Measurements from ENCODE around the gene TMX3.

DNA sequence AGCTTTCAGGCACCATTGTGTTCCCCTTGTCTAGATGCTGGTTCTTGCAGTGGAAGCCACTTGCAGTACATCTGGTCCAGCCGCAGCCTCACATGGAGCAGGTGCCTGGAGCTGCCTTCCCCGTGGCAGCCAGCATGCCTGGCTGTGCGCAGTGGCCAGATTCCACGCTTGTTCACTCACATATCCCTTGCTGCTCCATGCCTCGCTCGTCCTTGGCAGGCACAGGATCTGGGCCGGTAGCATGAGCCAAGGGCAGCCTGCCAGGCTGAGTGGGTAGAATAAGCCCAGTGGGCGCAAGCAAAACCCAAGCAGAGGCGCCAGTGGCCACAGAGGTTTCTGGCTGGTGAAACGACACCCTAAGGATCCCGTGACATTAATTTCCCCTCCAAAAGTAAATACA lies 20.6 kb downstream of the TMX3 start:
- TF ChIP-seq EZH2 (IDR thresholded peaks at IDR 0.05; ENCODE audit: borderline replicate concordance, insufficient read depth, low read length, poor library complexity, severe bottlenecking) (no peak), MXI1 (conservative IDR thresholded peaks at IDR 0.05; ENCODE audit: poor library complexity, severe bottlenecking) (no peak), TAF1 (IDR thresholded peaks at IDR 0.05; ENCODE audit: low read depth) (no peak), POLR2AphosphoS5 (IDR thresholded peaks at IDR 0.05) (no peak)
- TF ChIP-seq, protein P1, sequence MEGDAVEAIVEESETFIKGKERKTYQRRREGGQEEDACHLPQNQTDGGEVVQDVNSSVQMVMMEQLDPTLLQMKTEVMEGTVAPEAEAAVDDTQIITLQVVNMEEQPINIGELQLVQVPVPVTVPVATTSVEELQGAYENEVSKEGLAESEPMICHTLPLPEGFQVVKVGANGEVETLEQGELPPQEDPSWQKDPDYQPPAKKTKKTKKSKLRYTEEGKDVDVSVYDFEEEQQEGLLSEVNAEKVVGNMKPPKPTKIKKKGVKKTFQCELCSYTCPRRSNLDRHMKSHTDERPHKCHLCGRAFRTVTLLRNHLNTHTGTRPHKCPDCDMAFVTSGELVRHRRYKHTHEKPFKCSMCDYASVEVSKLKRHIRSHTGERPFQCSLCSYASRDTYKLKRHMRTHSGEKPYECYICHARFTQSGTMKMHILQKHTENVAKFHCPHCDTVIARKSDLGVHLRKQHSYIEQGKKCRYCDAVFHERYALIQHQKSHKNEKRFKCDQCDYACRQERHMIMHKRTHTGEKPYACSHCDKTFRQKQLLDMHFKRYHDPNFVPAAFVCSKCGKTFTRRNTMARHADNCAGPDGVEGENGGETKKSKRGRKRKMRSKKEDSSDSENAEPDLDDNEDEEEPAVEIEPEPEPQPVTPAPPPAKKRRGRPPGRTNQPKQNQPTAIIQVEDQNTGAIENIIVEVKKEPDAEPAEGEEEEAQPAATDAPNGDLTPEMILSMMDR (IDR thresholded peaks at IDR 0.05; ENCODE audit: poor library complexity, severe bottlenecking): no peak
